ENCODE data around the gene AGMO.

The AGMO gene

DNA sequence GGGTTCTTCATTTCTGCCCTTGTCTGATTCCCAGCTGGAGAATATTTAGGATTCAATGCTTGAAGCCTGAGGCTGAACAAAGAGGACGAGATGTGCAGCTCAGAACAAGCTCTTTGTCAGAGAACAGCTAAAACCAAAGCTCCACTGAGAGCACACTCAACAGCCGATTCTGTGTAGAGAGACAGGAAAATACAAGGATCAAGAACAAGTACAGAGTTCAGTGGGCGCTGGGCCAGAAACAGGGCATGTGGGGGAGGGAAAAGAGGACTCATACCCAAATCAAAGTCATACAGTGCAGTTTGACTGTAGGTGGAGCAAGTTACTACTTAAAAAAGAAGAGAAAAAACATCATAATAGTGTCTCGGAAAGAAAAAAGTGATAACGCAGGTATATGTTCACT lies at the start of gene AGMO:
Gene AGMO, minus strand, starts transcription at position 181 of the 400 bp plus-strand sequence.
- no peak for DNase-seq

GRCh38 chr7:15610503-15610902 lies 48.7 kb upstream of the AGMO start:
- DNase-seq, result no peak

GRCh38 chr7:15609287-15609686 lies 47.5 kb upstream of the AGMO start:
- no peak for DNase-seq

DNA sequence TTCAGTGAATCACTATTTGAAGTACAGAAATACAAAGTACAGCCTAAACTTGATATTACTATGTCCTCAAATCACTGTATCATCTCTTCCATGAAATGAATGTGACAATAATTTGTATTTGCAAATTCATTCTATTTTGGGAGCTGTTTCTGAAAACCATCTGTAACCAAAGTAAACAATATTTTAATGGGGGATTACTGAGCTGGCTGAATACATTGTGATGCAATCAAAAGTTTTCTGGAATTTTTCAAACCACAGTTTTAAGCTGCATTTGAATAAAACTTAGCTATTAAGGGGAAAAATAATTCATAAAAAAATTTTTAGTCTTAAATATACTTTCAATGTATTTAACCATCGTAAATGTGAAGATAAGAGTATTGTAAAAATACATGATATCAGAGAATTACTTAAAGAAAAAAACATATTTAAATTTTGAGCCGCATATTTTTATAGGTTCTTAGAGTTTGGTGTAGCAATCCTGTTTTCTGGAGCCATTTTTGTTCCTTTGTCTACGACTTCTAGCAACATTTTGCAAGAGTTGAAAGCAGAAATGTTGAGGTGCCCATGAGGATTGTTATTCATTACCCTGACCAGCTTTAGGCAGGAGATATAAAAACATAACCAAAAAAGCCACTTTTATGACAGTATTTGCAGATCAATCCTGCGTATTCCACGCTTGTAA lies 45.9 kb upstream of the AGMO start:
- DNase-seq, result no peak

- DNase-seq, result no peak
Observed at GRCh38 chr7:15606561-15606960, 44.7 kb upstream of the AGMO start.

- DNase-seq, result no peak
Observed at GRCh38 chr7:15604166-15604565, 42.4 kb upstream of the AGMO start.

DNA sequence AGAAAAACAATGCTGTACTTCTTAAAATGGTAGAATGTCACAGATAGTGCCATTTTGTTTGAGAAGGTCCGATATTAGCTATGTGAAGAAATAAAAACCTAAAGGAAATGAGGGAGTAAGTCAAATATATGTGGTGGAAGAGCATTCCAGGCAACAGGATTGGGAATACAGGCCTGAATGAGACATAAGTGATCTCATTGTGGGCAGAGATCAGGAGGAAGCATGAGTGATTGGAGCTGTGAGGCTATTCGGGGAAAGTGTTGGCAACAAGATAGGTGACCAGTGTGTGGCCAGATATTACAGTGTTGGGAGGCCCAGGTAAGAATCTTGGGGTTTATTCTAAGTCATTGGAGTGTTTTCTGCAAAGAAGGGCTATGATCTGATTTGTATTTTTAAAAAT lies 41.3 kb upstream of the AGMO start:
- DNase-seq, result no peak

GRCh38 chr7:15602236-15602635 lies 40.4 kb upstream of the AGMO start:
- no peak for DNase-seq

GRCh38 chr7:15601175-15601574 lies 39.4 kb upstream of the AGMO start:
- no peak for DNase-seq

DNA sequence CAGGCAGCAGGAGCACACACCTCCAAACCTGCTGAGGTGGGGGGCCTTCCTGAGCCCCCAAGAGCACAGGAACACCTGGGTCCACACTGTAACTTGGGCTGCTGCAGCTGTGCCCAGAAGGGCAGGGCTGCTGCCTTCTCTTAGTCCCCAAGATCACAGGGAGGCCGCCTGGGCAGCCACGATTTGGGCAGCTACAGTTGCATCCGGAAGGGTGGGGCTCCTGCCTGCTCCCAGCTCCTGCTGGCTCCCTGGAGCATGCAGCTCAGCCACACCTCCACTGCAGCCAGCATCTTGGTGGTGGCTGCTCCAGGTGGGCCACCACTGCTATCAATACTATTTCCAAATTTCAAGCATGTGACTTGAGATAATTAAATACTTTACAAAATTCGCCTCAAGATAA lies 38.5 kb upstream of the AGMO start:
- DNase-seq, result no peak

- DNase-seq, result no peak
Observed at GRCh38 chr7:15594461-15594860, 32.6 kb upstream of the AGMO start.

DNA sequence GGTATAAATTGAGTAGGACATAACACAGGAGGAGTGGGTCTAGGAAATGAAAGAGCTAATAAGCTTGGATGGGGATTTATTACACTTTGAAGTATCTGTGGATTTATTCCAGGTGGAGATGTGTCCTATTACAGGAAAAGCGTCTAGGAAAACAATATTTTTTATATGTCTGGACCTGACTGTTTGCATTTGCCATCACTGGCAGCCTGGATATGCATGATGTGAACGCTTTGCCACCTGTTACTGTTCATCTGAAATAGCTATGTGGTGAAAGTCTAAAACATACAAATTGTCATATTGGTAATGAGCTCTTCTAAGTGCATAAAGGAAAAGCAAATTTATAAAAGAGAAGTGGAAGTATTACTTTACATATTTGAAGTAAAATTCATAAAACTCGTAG lies 31.6 kb upstream of the AGMO start:
- DNase-seq, result no peak

DNA sequence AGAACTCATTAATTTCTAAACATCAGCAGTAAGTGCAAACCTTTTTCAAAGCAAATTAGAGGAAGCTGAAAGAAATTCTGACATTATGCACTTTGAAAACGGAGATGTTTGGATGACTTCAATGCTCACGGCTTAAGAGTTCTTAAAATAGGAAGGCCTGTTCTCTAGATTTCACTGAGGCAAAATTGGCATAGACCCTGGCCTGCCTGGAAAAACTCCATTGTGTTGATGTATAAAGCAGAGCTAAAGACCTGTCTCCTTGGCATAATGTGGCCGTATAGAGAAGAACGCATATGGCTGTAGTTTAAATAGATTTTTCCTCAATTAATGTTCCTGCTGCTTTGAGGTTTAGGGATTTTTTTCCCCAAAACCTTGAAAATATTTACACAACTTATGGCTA lies 24.5 kb upstream of the AGMO start:
- DNase-seq, result peak; percentile 72

- no peak for DNase-seq
Observed at GRCh38 chr7:15584575-15584974, 22.8 kb upstream of the AGMO start.

DNA sequence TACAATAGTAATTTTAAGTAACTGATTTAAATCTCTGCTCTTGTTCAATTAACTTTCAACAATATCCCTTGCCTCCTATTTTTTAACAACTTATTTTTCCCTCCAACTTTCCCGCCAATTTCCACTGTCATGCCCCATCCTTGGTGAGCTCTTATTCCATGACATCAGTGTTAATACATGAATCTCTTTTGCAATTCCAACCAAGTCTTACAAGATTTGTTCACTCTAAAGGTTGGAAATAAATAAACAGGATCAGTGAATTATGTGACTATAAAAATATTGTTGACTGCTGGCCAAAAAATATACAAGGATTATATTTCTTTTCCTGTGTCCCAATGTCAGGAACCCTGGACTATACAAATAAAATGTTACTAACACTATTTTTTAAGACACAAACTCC lies 21.0 kb upstream of the AGMO start:
- no peak for DNase-seq

- no peak for DNase-seq
Observed at GRCh38 chr7:15581352-15581951, 19.6 kb upstream of the AGMO start.

DNA sequence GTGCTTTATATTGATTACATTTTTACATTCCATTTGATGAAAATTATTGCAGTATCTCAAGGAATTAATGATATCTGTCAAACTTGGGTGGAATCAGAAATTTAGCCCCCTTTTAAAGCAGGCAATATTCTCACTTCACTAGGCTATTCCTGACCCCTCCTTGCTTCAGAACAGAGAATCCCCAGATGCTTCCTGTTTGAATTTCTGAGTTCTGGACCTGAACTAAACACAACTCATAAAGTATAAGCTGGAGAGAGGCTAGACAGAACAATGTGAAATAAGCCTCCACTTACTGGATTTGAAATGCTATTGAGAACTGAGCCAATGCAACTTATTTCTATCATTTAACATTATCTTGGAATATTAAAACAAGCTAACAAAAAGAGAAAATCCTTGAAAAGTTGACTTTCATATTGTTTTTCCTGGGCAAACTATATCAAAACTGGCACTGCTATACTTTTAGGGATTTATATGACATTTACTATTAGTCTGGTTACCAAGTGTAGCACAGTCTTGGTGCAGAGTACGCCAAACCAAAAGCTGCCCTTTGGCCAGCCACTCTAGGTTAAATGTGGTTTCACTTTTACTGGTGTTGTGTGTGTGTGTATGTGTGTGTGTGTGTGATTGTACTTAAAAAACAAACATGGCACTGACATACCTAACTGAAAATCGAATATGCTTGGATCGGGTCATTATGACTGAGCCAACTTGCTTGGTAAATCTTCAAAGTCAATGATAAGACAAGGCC lies 19.0 kb upstream of the AGMO start:
- no peak for DNase-seq

DNA sequence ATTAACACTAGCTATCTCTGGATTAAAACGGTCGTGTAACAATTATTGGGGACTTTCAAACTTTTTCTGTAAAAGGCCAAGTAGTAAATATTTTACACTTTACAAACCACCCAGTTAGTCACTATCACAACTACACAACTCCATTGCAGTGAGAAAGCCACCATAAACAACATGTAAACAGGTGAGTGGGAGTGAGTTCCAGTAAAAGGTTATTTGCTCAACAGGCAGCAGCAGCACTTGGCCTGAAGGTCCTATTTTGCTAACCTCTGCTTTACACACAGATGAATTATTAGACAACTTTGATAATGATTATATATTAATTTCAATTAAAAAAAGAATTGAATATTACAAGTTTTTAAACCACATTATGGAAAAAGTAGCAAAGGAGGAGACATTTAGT lies 15.8 kb upstream of the AGMO start:
- no peak for DNase-seq

DNA sequence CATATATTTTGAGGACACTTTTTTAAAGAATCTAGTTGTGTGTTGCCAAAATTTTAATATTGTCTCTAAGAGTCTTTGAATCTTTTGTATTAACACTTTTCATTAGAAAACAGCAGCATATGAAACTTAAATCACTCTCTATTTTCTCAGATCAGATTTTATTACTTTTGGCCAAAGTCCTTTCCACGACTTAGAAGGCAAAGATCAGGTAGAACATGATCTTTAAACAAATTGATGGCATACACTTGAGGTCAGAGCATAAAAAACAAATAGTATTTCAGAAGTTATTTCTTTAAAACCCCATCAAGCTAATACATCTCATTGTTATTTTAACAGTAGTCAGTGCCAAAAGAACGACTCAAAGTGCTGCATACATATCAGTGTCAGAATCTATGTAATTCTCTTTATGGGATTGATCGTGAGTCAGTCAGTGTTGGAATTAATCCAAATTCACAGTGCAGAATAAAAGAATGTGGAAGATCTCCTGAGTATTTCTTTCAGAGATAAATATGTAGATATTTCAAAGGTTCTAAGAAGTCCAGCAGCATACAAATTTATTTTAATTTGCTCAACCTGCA lies 9.6 kb upstream of the AGMO start:
- DNase-seq, result no peak

DNA sequence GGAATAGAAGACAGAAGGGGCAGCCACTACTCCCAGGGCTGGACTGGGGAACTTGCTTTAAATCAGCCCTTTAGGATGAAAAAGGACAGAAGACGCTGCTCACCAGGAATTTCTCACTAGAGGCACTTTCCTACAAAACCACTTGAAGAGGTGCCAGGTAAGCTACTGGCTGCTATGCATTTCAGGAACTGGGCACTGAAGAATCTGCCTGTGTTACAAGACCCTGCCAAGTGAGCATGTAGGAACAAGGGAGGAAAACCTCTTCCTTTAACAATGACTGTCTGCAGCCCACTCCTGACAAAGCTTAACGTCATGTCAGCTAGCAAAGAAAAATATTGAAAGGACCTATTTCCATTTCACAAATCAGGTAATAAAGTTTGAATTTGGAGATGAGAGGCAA lies 5.8 kb upstream of the AGMO start:
- DNase-seq, result no peak

DNA sequence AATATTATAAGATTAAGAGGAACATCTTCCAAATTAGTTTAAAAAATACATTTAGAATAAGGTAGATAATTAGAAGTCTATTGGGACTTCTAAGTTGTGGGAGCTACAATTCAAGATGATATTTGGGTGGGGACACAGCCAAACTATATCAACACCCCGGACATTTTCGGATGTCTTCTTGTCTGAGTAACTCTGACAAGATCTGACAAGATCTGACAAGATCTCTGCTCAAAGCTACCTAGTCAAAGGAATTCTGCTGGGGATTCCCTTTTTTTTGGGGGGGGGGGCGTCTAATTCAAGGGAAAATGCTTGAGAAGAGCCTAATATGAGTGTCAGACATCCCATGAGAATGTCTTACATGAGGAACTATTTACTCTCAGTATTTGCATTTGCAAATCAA lies 5.2 kb upstream of the AGMO start:
- DNase-seq, result no peak

DNA sequence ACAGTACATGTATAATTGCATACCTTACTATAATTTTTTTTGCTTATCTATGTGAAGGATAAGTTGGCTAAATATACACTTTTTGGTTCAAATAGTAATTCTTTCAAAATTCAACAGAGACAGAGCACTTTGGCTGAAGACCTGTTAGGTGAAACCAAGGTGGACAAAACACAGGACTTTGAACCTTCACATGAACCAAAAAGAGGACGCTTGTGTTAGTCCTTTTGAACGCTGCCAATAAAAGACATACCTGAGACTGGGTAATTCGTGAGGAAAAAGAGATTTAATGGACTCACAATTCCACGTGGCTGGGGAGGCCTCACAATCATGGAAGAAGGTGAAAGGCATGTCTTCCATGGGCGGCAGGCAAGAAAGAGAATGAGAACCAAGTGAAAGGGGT lies 4.7 kb upstream of the AGMO start:
- no peak for DNase-seq

GRCh38 chr7:15560968-15561367 lies 847 bp downstream of the AGMO start:
- no peak for DNase-seq

DNA sequence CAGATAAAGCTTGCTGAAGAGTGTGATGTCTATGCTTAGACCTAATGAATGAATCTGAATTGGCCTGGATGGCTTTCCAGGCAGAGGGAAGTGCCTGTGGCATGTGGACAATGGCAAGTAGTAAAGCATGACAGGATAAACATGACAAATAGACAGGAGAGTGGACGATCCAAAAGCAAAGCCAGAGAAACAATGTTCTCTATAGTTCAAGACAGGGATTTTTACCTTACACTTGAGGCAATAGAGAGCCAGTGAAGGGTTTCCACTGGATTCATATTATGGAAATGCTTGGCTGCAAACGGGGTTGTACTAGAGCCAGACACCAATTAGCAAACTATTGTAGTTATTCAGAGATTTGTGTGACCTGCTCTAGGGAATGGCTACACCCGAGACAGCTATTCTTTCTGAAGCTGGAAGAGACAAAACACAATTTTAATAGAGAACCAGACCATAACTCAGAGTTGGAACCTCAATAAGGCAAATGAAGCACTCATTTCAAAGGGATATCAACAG lies 2.3 kb downstream of the AGMO start:
- no peak for DNase-seq

All from left hindlimb (tissue), 1 donor.